GM18861 (cell line): Measurements from ENCODE around the gene SPTA1.

ENCODE experiments used
- ATAC-seq: cut with Tn5 transposase; IDR thresholded peaks from one replicate; pipeline ENCODE4 v1.9.1; 2021; ENCODE audit not compliant: unreplicated experiment

Gene SPTA1

DNA sequence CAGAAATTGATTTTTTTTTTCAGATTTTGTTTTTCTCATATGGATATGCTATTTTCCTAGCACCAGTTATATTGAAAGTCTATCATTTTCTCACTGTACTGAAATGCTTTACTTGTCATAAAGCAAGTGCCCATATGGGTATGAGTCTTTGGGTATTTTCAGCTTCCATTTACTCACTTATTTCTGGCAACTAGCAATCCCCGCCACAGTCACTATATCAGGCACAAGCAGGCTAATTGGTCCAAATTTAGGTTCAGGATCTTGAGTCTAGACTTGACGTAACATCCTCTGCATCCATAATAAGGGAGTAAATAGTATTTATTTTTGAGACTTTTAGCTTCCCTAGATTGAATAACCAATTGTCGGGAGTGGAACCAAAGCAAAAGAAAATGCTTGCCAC lies 109.0 kb downstream of the SPTA1 start:
- no peak for ATAC-seq

DNA sequence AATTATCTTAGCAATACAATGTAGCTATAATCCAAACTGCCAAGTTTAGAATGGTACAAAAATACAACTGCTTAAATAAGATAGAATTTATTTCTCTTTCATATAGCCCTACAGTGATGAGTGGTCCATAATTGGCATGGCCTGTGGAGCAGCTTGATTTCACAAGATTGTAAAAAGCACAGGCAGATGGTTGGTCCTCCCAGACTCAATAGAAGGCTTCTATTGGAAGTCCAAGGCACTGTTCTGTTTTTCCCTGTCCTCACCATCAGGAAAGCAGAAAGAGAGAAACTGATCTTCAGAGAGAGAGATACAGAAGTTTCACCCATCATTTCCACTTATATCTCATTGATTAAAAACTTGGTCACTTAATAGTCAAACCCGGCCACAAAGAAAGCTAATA lies 114.3 kb downstream of the SPTA1 start:
- ATAC-seq = no peak

DNA sequence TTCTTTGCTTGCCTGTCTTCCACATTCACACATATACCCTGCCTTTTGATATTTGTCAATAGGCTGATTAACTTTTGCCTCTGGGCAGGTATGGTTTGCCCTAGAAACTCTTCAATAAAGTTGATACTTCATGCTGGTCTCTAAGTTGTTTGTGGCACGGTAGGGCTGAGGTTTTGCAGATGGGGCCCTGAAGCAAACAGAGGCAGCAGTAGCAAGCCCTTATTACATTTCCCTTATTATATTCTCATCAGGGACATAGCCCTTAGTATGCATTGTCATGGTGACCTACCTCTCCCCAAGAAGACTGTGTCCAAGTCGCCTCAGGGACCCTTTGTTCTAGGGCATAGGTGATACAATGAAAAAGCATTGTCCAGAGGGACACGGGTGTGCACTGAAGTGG lies 116.0 kb downstream of the SPTA1 start, which contains the start of gene OR6P1:
OR6P1 (minus strand) TSS at position 101 of the 400 bp plus-strand sequence. CDS start 6,976 bp downstream, outside the sequence.
- no peak for ATAC-seq

DNA sequence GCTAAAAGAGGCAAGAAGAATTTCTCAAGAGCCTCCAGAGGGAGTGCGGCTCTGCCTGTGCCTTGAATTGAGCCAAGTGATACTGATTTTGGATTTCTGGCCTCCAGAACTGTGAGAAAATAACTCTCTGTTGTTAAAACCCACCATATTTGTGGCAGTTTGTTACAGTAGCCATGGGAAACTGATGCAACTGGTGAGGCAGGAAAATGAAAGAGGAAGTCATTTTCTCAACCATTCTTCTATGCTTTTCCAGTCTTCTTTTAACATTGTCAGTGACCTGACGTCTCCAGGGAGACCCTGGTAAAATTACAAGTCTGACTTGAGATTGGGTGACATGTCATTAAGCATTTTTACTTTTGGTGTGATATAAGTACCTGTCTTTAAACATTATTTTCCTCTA lies 121.9 kb downstream of the SPTA1 start:
- no peak for ATAC-seq

DNA sequence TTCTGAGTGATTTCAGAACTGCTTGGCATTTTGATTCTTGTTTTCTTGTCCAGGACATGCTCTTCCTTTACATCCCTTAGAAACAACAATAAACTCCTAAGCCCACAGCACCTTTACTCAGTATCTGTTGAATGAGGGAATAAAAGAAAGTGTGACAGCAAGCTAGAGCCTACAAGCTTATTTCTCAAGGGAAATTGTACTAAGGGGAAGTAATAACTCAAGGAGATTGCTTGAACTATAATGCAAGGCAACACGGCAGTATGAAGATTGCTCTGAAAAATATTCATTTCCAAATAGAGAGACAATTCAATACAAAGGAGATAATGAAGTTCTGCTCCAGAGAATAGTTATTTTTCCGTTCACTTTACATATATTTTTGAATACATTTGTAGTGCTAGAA lies 122.7 kb downstream of the SPTA1 start:
- ATAC-seq = no peak
